ENCODE results near the gene SQOR.
A peak's percentile ranks its signal among the peaks of the same experiment; 100 is the strongest.

SQOR gene

DNA sequence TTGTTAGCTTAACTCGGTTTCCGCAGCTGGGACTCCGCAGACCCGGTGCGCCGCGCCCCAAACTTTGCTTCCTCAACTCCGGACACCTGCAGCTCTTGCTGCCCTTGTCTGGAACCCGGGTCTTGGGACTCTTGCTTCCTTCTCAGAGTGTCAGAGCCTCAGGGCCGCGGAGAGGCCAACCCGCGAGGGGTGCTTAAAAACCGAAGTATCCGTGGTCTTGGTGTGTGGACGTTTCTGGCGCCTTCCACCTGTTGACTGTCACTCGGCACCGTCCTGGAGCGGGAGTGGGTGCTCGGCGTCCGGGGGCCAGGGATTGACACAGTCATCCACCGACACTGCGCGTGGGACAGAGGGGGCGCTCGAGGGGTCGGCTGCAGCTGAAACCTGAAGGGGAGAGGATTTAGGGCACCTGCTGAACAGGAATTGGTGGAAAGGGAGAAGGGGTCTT, 386 bp downstream of the SQOR start:
- DNase-seq, result peak; percentile 63 to 72

DNA sequence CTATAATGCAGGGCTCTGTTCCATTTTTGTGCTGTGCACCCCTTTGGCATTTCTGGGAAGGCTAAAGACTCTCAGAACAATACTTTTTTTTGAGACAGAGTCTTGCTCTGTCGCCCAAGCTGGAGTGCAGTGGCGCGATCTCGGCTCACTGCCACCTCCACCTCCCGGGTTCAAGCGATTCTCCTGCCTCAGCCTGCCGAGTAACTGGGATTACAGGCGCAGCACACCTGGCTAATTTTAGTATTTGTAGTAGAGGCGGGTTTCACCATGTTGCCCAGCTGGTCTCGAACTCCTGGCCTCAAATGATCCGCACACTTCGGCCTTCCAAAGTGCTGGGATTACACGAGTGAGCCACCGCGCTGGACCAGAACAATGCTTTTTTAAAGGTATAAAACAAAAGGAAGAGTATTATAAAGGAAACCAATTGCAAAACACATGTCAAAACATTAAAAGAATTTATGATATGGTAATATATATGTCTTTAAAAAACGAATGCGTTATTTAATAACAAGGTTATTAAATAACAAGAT, 999 bp downstream of the SQOR start:
- DNase-seq, result no peak

DNA sequence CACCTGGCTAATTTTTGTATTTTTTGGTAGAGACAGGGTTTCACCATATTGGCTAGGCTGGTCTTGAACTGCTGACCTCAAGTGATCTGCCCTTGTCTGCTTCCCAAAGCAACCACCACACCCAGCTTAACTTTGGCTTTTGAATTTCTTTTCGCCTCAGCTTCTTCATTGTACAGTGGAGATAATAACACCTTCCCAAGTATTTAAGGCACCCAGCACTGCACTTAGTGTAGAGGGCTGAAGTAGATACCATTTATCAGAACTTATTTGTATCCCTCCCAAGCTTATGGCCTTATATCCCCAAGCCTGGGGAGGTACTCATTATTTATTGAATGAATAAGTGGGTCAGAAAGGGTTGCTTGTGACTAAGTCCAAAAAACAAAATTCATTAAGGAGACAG, 2.3 kb downstream of the SQOR start:
- no peak for DNase-seq

DNA sequence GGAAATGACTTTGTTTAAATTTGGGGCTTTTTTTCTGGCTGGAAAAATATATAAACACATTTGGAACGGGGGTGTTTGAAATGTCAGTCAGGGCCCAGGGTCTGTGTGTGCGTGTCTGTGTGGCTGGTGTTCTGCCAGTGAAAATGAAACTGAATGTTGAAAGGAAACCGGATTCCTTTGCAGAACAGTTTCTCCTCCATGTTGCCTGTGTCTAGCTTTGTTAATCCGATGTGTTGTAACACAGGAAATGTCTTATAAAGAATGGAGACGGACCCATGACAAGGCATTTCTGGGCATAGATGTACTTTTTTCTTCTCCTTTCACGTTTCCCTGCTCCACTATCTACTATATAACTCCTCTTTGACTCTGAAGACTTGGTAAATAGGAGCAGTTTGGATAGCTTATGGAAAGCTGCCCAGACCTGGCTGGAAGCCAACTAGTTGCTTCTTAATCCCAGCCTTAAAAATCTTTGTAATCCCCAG, 2.8 kb downstream of the SQOR start:
- peak; percentile 68 to 86 for DNase-seq

DNA sequence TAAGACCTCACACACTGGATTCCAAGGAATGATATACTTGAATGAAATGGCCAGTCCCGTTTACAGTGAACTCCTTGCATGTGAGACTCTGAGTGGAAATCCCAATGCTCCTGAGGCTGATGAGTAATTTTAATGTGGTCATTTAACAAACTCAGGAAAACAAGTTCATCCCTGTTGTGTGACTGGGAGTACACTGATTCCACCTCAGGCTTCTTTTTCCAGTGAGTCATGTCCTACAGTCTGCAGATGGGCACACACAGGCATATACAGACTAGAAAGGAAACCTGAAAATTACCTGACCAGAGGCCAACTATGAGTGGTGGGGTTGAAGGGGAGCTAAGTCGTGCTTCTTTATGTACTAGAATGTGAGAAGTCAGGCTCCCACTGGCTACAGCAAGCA, 5.8 kb downstream of the SQOR start:
- no peak for DNase-seq

DNA sequence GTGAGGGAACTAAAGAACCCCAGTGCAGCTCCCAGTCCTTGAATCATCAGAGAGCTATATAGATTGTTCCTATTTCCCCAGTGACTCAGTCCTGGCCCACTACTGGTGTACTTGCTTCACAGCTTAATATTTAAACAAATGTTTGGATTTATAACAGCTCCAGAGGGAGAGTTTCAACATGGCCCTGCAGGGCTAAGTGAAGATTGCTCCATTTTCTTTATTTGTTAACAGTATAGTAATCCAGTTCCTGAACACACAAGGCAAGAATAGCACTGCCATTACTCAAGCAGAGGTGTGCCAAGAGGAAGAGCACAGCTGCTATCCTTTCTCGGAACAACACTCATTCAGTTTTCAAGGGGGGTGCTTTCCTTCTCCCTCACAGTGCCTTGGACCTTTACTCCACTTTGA, 6.5 kb downstream of the SQOR start:
- peak in 1 of 2 donors; percentile 15 for DNase-seq

DNA sequence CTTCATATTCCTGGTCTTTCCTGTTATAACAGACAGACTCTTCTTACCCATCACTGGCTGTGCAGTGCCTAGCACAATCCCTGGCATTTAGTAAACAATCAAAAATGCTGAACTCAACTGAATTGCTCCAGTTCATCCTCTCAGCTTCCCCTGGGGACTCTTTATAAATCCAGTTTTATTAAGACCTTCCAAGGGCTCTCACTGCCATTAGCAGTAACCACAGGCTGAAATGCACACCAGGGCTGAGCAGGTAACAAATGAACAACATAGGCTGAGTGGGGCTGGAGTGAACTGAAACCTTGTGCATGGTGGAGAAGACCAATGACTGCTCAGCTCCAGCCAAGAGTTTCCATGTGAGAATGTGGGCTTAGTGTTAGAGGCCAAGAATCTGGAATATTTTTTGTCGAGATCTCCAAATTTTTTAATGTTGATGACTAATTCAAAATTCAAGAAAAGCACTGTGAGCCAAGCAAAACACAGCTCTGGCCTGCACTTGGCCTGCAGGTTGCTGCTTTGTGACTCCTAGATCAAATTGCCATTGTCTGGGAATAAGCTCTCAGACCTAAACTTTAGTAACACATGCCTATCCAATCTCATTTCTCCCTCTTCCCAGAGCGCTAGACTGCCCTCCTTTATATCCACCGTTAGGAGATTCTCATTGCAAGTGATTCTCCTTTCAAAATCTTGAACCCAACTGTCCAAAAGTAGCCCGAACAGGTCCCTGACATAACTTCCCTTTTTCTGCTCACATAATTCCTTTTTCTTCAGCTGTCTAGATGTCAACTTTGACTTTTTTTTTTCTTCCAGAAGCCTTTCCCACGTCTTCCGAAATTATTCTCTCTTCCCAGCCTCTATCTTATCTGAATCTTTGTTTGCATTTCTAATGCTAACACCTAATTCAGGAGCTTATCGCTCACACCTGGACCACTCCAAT, 7.4 kb downstream of the SQOR start:
- DNase-seq, result no peak

DNA sequence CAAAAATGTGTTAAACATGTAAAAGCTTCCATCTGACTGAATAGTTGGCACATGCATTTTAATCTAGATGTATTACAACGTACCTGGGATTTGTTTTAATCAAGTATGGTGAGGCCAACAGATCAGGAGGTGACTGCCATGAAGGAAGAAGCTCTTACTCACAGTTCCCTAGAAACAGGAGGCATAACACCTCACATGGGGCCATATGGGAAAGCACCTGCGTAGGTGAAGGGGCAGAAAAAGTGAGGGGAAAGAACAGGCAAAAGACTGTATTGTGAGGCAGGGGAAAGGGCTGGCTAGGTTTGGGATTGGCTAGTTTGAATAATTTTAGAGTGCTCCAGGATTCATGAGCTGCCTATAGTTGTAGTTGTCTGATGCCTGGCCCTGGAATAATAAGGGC, 9.6 kb downstream of the SQOR start:
- DNase-seq, result no peak

DNA sequence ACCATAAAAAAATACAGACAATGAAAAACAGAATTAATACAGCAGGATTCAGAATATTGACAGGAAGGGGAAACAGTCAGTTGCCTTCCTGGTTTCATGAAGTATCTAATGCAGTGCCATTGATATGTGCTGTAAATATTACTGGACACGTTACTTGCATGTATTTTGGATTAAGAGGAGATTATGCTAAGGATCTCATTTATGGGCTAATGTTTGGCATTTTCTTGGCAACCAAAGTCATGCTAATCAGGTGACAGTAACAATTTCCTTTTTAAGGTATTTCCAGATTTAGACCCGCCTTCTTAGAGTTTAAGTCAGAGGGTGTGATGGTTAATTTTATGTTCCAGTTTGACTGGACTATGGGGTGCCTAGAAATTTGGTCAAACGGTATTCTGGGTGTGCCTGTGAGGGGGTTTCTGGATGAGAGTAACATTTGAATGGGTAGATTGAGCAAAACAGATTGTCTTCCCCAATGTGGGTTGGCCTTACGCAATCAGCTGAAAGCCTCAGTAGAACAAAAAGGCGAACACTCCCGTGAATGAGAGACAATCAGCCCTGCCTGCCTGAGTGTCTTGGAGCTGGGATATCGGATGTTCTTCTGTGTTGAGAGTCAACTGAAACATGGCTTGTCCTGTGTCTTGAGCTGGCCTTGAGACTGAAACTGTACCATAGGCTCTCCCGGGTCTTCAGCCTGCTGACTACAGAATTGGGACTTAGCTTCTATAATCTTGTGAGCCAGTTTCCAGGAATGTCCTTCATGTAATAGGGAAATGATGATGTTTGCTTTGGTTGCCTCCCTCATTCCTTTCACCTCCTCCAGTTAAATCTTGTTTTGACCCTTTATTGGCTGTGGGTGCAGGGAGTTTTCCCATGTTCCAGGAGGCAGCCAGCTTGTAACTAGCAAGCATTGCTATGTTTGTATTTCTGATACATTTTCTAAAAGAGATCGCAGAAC, 10.5 kb downstream of the SQOR start:
- DNase-seq, result peak in 1 of 2 donors; percentile 6

DNA sequence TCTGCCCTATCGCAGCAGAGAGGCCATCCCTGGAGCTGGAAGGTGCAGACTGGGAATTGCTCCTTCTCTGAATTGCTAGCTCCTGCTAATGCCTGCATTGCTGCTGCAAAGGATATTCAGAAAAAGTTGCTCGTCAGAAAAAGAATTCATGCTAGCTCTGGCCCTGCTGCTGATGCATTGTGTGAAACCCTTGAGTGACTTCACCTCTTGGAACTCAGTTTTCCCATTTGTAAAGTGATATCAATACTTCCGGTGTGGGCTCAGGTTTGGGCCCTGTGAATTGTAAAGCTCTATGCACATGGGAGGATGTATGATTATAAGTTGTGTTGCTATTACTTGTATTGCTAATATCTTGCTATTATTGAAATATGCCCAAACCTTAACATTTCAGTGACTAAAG, 11.4 kb downstream of the SQOR start:
- DNase-seq, result no peak

DNA sequence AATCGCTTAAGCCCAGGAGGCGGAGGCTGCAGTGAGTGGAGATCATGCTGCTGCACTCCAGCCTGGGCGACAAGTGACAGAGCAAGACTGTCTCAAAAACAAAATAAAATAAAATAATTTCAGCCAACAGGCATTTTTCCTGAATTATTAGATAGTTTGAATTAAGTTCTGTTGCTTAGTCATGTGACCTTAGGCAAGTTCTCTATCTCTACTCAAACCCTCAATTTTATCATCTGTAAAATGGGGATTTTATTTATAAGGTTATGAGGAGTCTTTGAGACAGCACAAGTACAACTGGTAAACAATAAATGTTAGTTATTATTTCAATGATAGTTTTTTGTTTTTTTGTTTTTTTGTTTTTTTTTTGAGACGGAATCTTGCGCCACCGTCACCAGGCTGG, 13.0 kb downstream of the SQOR start:
- DNase-seq, result no peak

DNA sequence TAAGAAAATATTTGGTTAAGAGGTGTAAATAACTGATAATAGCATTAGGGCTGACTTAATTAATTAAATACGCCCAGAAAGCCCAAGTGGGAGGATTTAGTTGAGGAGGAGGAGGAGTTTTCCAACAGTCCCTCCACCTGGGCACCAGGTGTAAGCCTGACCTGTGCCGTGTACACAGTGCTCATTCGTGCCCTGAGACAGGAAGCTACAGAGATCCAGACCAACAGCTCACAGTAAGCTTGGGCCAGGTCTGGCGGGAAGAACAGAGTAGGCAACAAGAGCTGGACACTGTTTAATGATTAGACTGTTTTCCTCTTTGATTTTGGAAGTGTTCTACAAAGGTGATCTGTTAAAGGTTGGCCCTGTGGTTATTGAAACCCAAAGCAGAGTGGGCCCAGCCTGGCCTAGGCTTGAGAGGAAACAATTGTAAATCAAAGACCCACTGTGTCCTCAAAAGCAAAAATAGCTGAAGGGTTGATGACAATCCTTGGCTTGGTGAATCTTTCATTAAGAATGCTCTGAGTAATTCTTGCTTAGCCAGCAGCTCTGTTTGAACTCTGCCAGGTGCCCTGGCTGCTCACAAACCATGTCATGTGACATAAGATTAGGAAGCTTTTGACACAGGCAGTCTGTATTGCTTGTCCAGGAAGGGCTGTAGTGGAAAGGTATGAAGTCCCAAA, 13.8 kb downstream of the SQOR start:
- DNase-seq, result no peak

DNA sequence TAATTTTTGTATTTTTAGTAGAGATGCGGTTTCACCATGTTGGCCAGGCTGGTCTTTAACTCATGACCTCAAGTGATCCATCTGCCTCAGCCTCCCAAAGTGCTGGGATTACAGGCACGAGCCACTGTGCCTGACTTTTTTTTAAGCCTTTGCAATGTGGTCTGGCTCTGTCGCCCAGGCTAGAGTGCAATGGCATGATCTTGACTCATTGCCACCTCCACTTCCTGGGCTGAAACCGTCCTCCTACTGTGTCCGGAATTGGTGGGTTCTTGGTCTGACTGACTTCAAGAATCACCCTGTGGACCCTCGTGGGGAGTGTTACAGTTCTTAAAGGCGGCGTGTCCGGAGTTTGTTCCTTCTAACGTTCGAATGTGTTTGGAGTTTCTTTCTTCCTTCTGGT, 15.2 kb downstream of the SQOR start:
- DNase-seq, result peak in 1 of 2 donors; percentile 5

DNA sequence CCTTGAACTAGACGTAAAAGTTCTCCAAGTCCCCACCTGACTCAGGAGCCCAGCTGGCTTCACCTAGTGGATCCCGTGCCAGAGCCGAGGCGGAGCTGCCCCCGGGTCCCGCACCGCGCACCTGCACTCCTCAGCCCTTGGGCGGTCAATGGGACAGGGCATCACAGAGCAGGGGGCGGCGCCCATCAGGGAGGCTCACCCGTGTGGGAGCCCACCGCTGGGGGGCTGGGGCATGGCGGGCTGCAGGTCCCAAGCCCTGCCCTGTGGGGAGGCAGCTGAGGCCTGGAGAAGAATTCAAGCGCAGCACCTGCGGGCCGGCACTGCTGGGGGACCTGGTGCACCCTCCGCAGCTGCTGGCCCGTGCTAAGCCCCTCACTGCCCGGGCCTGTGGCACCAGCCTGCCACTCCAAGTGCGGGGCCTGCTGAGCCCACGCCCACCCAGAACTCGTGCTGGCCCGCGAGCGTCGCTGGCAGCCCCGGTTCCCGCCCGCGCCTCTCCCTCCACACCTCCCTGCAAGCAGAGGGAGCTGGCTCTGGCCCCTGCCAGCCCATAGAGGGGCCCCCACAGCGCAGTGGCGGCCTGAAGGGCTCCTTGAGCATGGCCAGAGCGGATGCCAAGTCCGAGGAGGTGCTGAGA, 16.2 kb downstream of the SQOR start:
- DNase-seq, result no peak

DNA sequence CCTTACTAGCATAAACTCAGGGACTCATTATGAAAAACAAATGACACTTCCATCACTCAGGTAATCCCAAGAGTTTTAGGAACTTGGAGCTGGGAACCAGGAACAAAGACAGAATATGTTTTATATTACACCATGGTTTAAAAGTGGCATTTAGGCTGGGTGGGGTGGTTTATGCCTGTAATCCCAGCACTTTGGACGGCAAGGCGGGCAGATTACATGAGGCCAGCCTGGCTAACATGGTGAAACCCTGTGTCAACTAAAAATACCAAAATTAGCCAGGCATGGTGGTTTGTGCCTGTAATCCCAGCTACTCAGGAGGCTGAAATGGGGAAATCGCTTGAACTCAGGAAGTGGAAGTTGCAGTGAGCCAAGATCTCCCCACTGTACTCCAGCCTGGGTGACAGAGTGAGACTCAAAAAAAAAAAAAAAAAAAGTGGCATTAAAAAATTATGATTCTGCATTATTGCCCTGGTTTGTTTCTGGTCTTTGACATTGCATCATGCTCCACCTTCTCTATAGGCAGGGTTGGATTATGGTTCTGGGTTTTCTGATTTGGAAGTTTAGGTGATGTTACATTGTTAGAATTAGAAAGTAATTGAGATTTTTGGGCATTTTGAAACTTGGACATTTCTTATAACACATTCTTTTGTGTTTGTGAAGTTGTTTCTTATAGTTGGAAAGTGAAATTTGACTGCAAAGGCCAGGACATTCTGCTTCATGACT, 19.0 kb downstream of the SQOR start:
- DNase-seq, result peak in 1 of 2 donors; percentile 19

DNA sequence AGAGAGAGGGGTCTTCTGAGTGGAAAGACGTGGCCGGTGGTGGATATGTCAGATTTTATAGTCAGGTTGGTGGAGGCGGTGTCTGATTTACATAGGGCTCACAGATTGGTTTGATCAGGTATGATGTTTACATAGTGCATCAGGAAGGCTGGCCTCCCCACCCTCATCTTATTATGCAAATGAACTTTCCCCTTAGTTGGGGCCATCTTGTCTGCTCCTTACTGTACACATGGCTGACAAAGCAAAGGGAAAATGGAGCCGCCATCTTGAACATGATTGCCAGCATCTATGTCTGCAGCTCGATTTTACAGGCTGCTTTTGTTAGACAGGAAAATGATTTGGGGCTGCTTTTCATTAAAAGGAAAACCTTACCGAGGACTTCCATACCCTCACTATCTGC, 19.9 kb downstream of the SQOR start:
- no peak for DNase-seq

DNA sequence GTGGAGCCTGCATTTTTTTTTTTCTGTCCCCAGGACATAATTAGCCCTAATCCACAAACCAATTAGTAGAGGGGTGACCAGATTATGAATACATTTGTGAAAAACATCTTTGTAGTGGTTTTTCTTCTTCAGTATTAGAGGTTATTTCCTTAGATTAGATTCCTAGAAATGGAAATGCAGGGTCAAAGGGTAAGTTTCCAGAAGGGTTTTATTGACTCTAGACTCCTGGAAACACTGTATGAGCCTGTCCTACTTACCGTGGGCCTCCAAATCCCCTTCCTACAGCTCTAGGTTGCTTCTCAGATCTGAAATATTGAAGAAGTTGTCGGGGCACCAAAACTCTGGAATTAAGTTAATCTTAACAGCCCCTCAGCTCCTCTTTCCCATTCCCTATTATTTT, 22.4 kb downstream of the SQOR start:
- DNase-seq, result no peak

DNA sequence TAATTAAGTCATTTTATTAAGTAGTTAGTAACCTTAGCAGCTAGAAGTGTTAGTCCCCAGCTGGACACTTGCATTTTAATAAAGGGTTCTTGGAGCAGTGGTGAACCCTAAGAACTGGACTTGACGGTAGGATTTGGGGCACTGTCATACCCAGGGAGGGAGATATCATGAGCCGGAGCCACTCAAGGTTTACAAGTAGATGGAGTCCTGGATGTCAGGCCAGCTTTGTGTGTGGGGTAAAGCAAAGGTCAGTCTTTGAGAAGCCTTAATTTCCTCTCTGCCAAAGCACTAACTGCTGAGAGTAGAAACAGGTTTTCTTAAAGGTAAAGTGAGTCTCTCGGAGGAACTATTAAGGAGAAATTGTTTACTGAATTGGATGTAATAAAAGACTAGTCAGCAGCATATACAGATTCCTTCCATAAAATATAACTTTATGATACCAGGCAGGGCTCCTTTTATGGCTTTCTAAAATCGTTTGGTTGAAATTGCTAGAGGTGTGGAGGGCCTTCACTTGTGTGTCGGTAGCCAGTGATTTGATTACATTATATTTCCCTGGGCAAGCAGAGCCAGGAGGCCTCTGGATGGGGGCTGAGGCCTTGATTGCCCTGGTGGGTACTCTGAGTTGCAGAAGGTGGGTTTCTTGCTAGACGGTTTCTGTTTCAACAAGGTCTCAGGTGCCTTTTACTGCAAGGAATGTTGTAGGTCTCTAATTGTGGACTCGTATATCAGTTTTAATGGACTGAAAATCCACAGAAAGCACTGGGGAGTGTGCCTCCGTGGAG, 23.1 kb downstream of the SQOR start:
- no peak for DNase-seq

DNA sequence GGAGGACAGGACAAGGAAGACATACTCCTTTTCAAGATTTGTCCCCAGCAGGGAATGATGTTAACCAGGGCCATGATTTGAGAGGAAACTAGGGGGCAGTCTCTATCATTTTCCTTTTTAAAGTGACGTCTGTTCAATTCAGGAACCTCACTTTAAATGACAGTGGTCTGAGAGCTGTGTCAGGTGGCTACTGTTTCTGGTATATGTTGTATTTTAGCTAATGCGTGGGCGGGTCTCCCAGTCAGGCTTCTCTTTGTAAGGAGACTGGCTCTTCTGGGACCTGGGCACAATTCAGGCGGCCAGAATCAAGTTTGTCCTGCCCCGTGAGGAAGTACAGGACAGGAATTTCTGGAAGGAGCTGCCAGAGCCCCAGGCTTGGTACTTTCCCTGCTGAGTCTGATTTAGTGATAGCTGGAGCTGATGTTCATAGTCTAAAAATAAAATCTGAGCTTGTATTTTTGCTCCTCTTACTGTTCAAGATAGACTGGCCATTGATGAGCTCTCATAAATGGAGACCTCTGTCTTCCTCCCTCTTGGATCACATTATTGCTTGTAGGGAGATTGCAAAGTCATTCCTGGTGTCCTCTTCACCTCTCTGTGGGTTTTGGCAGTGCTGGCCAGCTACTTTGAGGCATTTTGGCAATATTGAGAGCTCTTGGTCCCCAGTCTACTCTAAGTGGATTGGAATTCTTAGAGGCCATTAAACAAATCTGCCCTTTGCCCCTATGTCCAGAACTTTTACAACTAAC, 25.6 kb downstream of the SQOR start:
- DNase-seq, result no peak

DNA sequence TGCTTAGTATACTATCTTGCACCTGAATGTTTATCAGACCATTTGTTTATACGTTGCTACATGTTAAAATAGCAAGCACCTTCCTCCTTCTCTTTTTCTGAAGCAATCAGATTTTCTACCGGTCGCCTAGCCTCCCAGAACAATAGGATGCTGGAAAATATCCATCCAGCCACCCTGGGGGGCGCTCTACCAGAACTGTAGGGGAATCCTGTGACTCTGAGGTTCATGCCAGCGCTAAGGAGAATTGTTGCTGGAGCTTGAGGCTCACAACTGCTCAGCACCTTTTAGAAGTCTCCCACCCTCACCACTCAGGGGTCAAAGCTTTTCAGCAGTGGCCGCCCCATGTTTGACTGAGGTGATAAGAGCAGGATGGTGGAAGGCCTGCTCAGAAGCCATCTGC, 27.5 kb downstream of the SQOR start:
- DNase-seq, result no peak
